Activated CD4-positive, CD25-positive, alpha-beta regulatory T cell treated with anti-CD3 and anti-CD28 coated beads, Interleukin-2, amount 50 U/mL, for 16 hours (primary cell): Measurements from ENCODE around the gene OR1D5.
A peak's percentile ranks its signal among the peaks of the same experiment; 100 is the strongest.
"Not testable (repeated sequence)": the region's sequence is repeated elsewhere in the genome, so short reads cannot be mapped to it uniquely, and the experiment has no call there.

Experiments
- DNase-seq: peaks from one replicate; pipeline ENCODE4 v3.0.0-alpha.2; 2020; ENCODE audit warnings: low read depth, low spot score

Gene OR1D5, protein sequence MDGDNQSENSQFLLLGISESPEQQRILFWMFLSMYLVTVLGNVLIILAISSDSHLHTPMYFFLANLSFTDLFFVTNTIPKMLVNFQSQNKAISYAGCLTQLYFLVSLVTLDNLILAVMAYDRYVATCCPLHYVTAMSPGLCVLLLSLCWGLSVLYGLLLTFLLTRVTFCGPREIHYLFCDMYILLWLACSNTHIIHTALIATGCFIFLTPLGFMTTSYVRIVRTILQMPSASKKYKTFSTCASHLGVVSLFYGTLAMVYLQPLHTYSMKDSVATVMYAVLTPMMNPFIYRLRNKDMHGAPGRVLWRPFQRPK

DNA sequence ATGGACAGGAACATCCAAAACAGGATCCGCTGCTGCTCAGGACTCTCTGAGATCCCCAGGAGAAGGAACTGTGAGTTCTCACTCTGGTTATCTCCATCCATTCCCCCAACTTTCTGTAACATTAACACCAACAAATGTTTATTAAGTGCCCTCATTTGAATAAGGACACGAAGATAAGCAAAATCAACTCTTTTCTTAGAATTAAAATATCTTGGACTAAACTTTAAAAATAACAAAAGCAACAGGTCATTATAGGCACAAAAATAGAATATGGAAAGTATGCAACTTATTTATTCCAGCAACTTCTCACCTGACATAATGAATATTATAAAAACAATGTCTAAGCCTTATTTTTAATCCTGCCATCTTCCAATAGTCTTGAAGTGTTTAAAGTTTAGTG, at the start of gene OR1D5:
Gene OR1D5 (minus strand): TSS at position 101 of the 400 bp plus-strand sequence. CDS start 0 bp downstream, at position 101.
- not testable (repeated sequence) for DNase-seq

DNA sequence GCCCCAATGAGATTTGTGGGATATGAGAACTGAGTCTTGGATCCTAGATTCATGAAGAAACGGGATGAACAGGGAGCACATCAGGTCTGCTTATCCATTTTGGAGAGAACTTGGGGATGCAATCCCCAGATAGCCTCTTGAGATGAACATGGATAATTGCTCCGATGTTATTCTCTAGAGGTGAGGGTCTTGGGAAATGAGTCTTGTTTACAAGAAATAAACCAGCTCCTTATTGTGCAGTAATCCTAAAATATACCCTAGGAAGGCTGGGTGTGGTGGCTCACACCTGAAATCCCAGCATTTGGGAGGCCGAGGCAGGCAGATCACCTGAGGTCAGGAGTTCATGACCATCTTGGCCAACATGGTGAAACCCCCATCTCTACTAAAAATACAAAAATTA, 40.9 kb upstream of the OR1D5 start, which contains the start of gene OR1D2:
Gene OR1D2 (minus strand): TSS at position 101 of the 400 bp plus-strand sequence. CDS start 11,426 bp downstream, outside the sequence.
- DNase-seq: no peak

DNA sequence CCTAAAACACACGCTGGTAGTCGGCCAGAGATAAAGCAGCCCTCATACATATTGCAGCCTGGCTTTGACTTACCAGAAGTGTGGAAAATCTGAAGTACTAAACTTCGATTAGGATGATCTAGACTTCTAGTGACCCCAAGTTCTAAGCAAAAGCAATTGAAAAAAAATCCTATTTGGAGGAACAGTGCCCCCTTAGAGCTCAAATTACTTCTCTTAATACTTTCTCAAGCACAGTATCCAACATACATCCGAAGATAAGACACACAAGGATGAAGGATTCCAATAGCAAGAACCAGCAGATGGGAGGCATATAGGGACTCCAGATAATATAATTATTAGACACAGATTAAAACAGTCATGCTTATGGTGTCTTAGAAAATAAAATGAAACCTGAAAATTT, 10.4 kb upstream of the OR1D5 start:
- not testable (repeated sequence) for DNase-seq

DNA sequence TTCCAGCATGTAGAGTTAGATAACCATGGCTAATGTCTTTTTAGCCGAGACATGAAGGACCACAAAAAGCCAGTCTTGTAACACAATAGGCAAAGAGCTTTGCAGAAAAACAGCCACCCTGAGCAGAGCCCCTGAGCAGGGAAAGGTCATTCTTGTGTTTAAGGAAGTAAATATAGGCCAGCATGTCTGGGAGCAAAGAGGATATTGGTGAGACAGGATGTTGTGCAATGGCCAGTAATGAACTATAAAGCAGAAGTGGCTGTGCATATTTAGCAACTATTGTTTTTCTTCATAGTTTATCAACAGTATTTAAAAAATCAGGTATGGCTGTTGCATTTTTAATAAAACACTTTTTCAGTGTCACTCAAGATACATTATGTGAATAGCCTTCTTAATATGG, 1.8 kb upstream of the OR1D5 start:
- DNase-seq: not testable (repeated sequence)

DNA sequence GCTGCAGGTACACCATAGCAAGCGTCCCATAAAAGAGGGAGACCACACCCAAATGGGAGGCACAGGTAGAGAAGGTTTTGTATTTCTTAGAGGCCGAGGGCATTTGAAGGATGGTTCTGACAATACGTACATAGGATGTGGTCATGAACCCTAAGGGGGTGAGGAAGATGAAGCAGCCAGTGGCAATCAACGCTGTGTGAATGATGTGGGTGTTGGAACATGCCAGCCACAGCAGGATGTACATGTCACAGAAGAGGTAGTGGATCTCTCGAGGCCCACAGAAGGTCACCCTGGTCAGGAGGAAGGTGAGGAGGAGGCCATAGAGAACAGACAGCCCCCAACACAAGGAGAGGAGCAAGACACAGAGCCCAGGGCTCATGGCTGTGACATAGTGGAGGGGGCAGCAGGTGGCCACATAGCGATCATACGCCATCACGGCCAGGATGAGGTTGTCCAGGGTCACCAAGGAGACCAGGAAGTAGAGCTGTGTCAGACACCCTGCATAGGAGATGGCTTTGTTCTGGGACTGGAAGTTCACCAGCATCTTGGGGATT, 506 bp downstream of the OR1D5 start:
- not testable (repeated sequence) for DNase-seq

DNA sequence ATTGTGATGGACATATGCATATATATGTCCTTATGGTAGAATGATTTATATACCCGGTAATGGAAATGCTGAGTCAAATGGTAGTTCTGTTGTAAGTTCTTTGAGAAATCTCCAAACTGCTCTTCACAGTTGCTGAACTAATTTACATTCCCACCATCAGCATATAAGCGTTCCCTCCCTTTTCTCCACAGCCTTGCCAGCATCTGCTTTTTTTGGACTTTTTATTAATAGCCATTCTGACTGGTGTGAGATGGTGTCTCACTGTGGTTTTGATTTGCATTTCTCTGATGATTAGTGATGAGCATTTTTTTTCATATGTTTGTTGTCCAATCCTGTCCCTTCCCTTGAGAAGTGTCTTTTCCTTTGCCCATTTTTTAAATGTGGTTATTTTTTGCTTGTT, 8.5 kb downstream of the OR1D5 start:
- DNase-seq: not testable (repeated sequence)

DNA sequence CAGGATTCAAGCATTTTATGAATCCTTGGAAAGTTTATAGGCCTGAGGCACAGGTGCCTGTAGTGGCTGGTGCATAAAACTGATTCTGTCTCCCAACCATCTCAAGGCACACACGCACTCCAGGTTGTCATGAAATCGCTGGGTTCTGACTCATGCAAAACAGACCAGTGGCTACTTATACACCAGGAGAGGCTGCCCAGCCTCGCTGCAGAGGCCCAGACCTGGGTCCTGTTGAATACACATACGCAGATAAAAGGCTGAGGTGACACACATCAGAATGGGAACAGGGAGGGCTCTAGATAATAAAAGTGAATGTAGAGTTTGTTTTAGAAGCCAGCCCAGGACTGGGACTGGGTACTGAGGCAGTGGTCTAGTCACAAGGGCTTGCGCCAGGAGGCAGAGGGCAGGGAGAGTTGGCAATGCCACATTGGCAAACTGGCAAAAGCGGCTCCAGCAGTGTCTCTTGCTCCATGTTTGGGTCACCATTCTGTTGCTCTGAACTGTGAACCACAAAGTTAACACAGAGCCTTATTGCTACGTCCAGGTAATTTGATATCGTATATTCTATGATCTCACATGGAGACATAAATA, 13.6 kb downstream of the OR1D5 start:
- DNase-seq: no peak

DNA sequence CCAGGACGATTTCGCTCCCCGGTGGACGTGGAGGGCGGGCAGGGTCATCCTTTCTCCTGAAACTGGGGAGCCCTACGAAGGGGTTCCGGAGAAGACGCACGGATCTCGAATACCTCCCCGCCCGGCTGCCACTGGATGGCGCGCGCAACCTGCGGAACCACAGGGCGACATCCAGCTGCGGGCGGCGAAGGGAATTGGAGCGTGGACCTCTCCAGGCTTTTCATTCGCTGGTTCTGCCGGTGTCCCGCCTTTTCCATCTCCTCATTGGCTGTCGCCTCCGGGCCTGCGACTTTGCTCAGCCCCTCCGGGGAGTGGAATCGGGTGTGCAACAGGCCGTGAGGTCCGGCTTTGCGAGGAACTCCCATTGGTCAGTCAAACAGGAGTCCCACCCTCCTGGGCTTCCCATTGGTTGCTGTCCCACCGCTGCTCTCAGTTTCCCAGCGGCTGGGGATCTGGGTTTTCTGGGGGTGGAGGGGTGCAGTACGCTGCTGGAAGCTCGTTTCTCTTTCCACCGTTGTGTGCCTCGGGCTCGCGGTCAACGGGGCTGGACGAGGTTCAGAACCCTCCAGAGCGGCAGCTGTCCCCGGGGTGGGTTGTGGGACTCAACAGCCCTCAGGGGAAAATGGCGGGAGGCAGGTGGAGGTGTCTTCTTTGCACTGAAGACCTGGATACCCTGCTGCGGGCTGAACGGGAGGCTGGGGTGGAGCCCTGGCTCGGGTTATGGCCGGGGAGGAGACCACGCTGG, 14.5 kb downstream of the OR1D5 start:
- peak; percentile 77 for DNase-seq

DNA sequence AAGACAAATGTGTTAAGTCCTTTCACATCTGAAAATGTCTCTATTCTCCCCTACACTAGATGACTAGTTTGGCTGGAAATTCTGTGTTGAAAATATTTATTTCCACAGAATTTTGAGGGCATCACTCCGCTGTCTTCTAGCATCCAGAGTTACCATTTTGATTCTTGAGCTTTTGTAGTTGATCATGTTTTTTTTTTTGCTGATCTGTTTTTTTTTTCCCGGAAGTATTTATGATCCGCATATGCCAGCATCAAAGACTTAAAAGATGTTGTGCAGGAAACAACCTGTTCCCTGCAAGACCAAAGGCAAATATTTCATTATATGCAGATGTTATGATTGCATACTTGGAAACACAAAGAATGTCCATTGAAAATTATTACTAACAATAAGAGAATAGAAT, 16.7 kb downstream of the OR1D5 start:
- no peak for DNase-seq

DNA sequence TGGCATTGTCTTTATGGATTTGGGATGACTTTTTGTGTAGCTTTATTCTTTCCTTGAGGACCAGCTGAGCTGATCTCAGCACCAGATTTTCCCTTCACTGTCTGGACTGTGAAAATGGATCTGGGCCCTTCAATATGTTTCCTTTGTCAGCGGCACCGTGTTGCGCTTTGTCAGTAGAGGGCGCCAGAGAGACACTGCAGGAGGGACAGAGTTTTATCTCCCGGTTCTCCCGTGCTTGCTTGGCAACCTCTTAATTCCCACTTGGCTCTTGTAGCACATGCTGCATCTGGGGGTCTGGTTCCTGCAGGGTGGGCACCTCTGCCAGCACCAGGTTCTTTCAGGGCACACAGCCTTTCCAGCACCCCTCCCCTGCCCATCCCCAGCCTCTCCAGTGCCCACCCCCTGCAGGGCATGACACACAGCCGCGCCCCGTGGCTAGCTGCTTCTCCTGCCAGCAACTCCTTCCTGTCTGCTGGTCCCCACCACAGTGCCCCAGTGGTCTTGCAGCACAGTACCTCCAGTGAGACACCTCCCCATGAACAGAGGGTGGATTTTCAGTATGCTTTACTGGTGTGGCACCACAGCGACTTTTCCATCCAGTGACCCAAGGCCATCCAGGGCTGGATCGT, 19.6 kb downstream of the OR1D5 start:
- DNase-seq: no peak

DNA sequence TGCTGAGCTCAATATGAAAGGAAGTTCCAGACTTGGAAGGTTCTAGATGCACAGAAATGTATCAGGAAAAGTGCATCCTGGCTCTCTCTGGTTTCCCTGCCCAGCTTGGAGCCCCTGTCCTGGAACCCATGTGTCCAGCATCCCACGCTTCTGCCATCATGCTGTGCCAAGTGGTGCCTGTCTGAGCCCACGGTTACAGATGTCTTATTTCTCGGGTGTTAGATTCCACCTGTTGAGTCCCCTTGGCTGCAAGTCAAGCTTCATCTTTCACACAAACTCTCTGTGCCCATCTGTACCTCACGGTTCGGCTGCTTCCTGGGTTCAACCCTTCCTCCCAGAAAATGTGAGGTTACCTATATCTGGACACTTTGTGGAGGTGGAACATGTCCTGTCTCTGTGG, 22.5 kb downstream of the OR1D5 start:
- DNase-seq: no peak

DNA sequence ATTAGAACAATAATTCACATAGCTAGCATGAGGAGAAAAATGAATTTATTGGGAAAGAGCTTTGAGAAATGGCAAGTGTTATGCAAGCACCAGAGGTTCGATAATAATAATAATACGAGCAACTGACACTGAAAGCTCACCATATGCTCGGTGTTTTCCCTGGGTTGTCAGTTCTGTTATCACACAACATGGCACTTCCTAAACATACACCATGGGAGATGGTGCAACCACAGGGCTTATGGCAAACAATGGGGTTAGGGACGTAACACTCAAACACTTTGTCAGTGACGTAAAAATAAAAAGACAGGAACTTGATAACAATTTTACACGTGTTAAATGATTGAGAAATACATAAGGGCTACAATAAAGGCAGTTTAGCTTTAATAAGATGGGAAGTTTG, 23.7 kb downstream of the OR1D5 start:
- no peak for DNase-seq

DNA sequence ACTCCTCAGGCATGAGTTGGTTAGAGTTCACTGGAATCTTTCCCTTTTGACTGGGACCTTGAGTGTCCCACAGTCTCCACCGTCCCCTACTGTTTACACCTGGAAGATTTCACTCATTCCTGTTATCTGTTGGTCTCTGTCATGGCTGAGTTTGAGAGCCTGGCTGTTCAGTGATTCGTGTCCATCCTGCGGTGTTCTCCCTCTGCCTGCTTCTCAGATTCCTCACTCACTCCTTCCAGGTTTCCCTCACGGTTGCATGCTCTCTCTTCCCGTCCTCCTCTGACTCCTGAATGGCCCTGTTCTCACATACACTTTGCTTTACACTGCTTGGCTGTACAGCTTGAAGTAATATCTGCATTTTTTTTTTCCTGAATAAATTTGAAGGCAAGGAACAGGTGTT, 24.5 kb downstream of the OR1D5 start:
- no peak for DNase-seq

DNA sequence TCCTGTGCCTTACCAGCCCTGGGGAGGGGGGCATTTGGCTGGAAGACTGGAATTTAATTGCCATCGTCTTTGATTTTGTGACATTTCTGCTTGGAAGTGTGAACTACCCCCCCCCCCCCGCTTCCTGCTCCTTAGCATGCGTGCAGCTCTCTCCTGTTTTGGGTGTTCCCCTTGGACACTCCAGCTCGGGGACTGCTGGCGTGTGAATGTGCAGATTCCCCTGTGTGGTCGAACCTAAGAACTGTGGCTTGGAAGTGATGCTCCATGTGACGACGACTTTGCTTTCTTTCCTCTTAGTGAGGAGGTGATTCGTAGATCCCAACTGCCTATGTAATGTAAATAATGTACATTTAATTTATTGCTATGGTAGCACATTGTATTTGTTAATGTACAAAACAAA, 26.1 kb downstream of the OR1D5 start:
- DNase-seq: no peak

DNA sequence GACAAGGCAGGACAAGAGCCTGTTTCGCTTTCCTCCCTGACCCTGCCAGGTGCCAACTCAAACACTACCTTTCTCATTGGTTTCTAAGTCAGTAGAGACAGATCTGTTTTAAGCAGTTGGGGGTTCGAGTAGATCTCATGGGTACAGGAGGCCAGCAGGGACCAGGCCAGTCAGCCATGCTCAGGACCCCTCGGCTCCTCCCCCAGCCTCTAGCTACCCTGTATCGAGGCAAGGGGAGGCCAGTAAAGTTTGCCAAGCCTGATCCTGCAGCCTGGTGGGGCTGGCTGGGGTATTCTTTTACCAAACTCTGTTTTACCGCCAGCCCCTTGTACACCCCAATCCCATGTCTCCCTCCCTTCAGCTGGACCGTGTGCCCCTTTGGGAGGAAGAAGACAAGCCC, 26.6 kb downstream of the OR1D5 start:
- DNase-seq: no peak

DNA sequence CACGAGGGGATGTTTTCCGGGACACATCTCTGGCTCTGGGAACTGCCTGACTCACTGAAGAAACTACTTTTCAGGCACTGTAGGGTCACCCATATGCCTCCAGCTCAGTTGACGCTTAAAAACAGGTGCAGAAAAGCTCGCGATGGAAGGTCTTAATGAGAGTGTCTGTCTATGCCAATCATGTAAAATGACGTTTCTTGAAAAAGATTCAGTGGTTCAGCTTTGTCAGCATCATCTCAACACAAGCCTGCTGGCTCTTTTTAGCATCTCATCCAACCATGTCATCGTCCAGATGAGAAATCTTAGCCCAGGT, 27.5 kb downstream of the OR1D5 start:
- no peak for DNase-seq

DNA sequence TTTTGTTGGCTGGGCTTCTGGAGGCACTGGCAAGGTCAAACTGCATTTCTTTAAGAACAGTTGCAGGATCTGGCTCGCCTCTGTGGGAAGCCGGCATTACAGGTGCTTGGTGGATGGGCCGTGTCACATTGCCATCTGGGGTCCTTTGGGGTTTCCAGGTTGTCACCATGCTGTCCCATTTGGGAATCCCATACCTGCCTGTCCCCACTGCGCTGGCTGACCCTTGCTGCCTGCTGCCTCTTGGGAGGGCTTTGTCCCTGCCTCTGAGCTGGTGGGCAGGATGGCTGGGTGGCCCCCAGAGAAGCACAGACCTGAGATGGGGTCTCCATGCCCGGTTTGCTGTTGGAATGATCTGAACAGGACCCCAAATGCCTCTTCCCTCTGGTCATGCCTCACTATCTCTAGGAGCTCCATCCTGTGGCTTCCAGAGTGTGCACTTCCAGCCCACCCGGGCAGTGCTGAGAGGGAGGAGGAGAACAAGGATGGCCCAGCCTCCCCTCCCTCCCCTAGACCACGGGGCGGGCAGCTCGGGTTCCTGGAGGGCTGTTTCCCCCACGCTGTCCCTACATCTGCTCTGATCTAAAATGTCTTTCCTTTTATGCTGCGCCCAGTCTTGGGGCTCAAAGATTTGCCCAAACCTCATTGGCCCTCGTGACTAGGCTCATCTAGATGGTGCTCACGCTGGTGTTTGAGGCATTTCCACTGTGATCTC, 28.0 kb downstream of the OR1D5 start:
- no peak for DNase-seq

DNA sequence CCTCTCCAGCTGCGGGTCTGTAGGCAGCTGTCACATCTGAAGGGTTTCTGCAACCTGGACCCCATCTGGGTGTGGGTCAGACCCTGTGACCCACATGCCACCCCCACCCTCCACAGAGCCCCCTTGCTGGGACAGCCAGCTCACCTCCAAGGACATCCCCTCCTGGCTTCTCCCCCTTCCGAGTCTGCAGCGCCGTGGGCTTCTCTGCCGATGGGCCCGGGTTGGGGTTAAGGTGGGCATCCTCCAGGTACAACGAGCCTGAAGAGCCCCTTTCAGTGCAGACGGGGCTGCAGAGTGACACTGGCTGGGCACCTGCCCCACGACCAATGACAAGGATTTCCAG, 28.9 kb downstream of the OR1D5 start:
- no peak for DNase-seq

DNA sequence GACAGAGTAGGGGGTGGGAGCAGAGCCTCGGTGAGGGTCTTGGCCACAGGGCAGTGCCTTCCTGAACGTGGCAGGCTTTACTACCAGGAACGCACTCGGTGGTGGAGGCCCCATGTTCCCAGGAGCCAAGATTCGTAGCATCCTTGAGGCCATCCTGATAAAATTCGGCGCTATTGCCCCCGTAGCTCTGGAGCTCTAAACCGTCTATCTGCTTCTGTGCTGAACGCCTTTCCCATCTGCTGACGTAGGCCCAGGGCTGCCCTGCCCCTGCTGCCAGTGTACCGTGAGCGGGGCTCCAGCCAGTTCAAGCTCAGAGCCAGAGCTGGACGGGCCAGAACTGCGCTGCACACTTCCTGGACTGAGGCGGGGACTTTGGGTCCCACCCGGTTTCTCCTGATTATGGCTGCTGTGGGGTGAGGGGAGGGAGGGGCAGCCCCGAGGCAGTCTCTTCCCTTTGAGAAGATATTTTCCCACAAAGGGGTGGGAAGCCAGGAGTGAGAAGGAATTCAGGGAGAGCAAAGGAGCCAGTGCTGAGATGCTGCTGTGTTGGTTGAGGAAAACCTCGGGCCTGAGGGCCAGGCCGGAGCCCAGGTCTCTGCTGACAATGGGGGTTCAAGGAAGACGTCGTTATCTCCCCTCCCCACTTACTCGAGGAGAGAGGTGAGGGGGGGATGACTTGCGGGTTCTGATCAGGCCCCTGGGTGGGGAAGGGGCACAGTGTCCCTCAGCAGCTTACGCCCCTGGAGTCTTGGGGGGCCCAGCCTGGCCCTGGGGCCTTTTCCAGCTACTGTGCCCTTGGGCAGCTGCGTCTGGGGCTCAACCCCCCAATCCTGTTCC, 29.4 kb downstream of the OR1D5 start:
- no peak for DNase-seq

DNA sequence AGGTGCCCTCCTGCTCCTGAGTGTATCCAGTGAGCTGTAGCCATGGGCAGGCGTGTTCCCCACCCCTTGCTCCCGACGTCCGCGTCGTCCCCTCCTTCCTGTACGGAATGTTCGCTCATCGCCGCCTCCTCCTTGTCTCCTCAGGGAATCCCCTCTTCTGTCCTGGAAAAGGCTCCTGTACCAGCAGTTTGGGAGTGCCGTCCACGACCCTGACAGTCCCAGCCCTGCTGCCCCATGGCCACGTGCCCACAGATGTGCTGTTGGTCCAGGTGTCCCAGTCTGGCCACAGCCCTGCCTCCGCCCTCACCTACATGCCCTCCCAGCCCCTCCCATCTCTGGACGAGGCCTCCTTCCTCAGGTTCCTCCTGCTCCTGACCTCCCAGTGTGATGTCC, 30.2 kb downstream of the OR1D5 start:
- DNase-seq: no peak
